HG03571 (cell line): ENCODE data around the gene PTGES2.
"Not testable (repeated sequence)": the region's sequence is repeated elsewhere in the genome, so short reads cannot be mapped to it uniquely, and the experiment has no call there.

Experiments
- ATAC-seq: cut with Tn5 transposase; IDR thresholded peaks from one replicate; pipeline ENCODE4 v1.9.1; 2021; ENCODE audit not compliant: unreplicated experiment

PTGES2 gene

DNA sequence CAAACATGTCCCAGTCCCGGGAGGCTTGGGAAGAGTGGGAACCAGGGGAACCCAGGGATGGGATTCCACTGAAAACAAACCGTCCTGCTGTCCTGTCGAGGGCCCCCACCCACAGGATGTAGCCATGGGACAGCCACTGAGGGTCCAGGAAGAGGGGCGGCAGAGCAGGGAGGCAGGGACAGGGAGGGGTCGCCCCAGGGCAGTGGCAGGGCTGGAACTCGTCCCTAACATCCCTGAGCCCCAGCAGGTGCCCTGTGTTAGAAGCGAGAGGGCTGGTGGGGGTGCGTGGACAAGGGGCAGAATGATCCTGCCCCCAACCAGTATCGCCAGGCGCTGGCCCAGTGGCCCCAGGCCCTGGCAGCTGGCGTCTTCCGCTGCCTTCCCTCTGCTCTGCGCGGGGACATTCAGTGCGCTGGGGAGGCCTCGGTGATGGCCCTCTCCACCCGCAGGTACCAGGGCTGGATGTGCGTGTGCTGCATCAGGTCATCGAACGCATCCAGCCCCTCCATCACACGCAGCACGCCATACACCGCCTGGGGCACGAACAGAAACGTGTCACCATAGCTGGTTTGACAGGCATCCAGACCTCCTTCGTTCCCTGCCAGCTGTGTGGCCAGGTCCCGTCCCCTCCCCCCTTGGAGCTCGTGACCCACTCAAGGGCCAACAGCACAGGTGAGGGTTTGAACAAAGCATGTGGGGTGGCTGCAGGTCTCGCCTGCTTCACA, 6.6 kb downstream of the PTGES2 start:
- no peak for ATAC-seq

DNA sequence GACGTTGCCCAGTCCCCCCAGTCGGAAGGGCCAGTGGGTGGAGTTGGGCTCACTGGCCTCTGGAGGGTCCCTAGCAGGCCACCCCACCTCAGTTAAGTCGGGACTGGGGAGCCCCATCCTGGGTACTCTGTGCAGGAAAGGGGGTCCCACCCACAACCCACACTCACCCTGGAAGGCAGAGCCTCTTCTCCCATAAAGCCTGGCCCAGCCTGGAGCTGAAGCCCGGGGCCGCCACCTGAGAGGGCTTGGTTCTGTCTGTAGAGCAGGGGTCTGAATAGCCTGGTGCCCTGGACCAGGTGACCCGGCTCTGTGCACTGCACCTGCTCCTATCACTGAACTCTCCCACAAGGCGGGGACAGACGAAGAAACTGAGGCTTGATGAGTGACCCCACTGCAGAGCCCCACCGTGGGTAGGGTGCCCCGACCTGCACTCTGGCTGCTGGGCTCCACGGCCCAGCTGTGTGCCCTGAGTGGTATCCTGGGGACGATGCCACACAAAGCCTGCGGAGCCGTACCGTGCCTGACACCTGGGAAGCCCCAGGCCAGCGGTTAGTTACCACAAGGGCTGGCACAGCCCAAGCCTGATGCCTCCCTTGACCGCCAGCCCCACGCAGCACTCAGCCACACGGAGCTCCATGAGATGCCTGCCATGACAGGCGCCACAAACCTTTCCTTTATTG, 7.3 kb downstream of the PTGES2 start:
- no peak for ATAC-seq

DNA sequence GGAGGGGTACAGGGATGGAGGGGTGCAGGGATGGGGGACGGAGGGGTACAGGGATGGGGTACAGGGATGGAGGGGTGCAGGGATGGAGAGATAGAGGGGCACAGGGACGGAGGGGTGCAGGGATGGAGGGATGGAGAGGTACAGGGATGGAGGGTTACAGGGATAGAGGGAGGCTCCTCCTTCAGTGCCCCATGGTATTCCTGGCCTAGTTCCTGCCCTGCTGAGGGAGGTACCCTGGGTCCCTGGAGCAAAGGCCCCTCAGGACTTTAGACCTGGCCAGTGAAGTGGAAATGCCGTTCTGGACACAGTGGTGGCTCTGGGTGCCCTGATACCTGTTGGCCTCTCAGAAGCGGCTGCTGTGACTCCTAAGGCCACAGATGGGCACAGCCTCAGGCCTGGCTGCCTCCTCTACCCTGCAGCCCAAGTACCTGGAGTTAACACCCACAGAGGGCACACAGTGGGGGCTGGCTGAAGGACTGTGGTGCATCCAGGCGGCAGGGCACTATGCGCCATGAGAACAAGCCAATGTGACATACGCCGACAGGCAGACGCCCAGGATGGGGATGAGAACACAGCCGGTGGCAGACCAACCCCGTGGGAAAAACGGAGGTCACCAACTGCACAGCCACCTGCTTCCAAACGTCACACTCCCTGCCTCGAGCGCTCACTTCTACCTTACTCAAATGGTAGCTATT, 8.4 kb downstream of the PTGES2 start:
- ATAC-seq, result no peak

DNA sequence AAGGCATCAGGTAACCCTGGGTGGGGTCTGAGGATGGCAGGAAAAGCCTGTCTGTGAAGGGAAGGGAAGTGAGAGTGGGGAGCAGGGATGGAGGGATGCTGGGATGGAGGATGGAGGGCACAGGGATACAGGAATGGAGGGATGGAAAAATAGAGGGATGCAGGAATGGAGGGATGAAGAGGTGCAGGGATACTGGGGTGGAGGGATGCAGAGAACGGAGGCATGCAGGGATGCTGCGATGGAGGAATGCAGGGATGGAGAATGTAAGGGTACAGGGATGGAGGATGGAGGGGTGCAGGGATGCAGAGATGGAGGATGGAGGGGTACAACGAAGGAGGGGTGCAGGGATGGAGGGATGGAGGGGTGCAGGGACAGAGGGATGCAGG, 9.1 kb downstream of the PTGES2 start:
- no peak for ATAC-seq

DNA sequence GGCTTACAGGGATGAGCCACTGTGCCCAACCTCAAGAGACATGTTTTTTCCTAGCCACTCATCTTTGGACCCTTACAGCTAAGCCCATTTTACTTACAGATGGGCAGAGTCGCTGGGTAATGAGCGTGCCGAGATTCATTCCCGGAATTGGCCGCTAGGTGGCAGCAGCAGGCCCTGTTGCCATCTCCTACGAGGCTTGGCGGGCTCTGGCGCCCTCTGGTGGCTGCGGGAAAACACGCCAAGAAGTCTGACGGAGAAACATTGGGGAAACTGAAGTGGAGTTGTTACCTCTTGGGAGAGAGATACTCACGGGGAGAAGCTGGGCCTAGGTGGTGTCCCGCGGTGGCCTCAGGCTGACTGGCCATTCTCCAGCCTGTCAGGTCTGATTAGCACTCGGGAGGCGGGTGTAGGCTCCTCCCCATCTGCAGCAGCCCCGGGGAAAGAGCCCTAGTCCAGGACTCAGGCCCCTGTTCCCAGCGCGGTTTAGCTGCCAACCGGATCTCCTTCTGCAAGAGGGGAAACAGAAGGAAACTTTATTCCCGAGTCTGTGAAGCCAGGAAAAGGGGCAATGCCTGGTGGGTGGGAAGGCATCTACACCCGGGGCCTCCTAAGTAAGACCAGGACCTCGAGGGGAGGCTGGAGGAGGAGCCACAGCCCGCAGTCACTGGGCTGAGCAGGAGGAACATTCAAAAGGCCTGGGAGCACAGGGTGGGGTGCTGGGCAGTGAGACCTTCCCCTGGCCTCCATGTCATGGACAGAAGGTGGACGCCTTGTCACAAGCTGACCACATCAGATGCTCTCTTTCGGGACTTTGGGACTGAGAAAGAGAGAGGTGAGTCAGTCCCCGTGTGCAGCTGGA, 9.7 kb downstream of the PTGES2 start:
- no peak for ATAC-seq

DNA sequence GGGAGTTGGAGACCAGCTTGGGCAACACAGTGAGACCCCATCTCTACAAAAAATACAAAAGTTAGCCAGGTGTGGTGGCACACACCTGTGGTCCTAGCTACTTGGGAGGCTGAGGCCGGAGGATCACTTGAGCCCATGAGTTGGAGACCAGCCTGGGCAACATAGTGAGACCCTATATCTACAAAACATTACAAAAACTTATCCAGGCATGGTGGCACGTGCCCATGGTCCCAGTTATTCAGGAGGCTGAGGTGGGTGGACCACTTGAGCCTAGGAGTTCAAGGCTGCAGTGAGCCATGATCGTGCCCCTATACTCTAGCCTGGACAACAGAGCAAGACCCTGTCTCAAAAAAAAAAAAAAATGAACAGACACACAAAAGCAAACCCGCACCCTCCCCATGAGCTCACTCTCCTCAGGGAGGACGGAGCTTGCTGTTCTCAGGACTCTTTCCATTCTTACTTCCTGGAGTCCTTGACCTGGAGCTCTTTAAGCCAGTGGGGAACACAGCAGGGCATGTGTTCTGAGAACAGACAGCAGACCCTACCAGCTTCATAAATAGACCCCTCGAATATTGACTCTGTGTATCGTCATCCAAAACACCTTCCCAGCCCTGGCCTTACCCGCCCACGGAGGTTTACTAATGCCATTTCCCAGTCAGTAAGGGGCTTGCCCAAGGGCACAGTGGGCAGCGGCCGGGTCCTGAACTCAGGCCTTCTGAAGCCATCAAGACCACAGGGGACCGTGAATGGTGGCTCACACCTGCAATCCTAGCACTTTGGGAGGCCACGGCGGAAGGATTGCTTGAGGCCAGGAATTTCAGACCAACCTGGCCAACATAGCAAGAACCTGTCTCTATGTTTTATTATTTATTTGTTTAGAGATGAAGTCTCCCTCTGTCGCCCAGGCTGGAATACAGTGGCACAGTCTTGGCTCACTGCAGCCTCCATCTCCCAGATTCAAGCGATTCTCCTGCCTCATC, 11.1 kb downstream of the PTGES2 start:
- ATAC-seq, result no peak

DNA sequence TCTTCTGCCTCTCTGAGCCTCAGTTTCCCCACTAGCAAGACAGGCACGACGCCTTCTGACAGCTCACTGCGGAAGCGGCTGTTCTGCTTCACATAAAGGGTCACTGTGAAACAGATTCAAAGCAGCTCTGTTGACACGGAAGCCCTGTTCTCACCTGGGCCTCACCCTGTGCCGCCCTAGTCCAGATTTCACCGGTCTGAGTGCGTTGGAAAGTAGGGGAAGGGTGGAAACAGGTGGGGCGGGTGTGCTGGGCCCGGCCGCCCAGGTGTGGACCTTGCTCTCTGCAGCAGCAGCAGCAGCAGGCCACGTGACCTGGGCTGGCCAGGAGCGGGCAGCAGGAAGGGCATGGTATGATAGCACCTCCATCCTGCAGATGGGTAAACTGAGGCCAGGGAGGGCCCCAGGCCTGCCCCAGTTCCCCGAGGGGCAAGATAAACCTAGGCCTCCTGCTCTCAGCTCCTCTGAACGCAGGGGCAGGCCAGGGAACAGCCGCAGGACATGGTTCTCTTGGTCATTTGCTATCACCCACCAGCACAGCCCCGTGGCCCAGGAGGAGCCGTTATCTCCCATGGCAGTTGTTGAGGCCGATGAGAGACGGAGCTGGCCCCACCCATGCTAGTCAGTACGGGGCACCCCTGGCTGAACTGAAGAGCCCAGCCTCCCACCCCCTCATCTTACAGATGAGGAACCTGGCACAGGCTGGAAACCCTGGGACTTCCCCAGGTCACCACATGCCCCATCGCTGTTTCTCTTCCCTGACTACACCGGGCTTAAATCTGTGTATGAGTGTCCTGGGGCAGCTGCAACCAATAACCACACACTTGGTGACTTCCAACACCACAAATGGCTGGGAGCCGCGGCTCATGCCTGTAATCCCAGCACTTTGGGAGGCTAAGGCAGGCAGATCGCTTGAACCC, 12.1 kb downstream of the PTGES2 start:
- no peak for ATAC-seq

DNA sequence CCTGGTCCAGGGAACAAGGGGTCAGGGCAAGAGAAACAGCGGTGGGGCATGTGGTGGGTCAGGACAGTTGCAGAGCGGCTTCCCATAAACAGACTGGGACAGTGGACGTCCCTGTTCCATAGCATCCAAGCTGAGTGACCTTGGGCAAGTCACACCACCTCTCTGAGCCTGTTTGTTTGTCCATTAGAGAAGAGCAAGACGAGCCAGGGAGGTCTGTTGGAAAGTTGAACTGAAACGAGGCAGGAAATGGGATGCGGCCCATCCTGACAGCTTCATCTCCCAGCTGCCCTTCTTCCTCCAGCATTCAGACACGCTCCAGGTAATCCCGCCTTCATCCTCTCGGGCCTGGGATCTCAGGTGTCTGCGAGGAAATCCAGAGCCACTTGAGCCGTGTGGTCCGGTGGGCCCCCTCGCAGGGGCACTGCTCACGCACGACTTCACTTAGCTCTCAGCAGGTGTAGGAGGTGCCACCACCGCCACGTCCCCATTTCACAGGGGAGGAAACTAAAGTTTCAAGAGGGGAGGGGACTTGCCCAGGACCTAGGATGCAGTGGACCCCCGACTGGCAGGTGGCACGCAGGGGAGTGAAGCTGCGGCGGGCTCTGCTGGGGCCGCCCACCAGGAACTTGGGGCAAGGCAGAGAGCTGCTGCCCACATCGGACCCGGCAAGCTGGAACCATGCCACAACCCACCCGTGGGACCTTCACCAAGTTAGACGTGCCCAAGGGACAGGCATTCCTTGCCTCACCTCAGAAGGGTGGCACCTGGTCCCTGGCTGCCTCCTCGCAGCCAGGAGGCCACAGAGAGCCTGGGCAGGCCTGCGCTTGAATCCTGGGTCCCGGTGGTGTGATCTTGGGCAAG, 13.0 kb downstream of the PTGES2 start:
- ATAC-seq, result no peak

DNA sequence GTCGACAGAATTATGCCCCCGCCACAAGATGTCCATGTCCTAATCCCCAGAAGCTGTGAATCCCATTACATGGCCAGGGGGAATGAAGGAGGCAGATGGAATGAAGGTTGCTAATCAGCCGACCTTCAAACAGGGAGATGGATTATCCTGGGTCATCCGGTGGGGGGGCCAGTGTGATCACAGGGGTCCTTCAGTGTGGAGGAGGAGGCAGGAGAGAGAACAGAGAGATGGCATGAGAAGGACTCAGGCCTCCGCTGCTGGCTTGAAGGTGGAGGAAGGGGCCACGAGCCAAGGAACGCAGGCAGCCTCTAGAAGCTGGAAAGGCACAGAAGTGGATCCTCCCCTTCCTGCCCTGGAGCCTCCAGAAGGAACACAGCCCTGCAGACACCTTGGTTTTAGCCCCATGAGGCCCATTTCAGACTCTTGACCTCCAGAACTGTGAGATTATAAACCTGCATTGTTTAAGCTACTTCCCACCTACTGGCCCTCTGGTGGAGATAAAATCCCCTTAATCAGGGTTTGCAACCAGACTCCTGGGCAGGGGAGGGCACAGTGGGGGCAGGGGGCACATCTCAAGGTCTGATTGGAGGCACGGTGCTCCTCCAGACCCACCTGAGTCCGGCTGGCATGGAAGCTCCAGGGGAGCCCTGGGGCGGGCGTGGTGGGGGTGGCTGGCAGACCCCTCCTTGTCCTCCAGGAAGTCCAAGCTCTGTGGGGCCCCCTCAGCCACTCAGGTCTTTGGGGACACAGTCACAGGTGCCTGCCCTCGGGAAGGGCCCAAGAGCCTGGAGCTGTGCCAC, 13.8 kb downstream of the PTGES2 start:
- no peak for ATAC-seq

DNA sequence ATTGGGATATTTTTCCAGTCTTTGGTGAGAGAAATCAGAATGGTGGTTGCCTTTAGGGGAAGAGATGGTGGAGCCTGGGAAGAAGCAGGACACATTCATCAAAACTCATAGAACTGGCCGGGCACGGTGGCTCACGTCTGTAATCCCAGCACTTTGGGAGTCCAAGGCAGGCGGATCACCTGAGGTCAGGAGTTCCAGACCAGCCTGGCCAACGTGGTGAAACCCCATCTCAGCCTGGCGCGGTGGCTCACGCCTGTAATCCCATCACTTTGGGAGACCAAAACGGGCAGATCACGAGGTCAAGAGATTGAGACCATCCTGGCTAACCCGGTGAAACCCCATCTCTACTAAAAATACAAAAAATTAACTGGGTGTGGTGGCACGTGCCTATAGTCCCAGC, 15.8 kb downstream of the PTGES2 start:
- ATAC-seq, result not testable (repeated sequence)

DNA sequence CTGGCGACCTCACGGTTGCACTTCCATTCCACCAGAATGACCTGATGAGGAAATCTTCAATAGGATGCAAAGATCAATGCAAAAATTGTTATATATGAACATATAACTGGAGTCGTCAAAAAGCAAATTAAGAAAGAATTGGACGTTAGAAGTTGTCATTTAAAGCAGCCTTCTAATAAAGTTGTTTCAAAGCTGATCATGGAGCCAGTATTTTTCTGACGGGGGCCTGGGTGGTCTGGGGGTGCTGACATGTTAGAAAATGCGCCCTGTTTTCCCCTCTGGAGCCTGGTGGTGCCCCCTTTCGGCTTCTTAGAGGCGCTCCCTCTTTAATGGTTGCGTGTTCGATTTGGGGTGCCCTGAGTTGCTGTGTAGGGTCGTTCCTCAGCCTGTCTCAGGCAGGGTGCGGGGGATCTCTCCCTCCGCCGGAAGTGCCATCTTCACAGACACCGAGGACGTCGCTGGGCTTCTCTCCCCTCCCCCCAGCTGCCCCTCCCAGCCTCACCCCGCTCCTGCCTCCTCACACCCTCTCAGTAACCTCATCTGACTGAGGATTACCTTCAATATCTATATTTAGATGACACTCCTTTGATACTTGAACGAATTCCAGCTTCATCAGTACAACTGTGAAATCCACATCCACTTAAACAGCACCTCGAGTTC, 18.3 kb downstream of the PTGES2 start:
- ATAC-seq, result no peak

DNA sequence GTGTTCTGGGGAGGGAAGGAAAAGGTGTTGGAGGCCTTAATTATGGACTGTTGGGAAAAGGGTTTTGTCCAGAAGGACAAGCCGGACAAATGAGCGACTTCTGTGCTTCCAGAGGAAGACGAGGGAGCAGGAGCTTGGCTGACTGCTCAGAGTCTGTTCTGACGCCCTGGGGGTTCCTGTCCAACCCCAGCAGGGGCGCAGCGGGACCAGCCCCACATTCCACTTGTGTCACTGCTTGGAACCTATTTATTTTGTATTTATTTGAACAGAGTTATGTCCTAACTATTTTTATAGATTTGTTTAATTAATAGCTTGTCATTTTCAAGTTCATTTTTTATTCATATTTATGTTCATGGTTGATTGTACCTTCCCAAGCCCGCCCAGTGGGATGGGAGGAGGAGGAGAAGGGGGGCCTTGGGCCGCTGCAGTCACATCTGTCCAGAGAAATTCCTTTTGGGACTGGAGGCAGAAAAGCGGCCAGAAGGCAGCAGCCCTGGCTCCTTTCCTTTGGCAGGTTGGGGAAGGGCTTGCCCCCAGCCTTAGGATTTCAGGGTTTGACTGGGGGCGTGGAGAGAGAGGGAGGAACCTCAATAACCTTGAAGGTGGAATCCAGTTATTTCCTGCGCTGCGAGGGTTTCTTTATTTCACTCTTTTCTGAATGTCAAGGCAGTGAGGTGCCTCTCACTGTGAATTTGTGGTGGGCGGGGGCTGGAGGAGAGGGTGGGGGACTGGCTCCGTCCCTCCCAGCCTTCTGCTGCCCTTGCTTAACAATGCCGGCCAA, 19.1 kb downstream of the PTGES2 start:
- no peak for ATAC-seq

DNA sequence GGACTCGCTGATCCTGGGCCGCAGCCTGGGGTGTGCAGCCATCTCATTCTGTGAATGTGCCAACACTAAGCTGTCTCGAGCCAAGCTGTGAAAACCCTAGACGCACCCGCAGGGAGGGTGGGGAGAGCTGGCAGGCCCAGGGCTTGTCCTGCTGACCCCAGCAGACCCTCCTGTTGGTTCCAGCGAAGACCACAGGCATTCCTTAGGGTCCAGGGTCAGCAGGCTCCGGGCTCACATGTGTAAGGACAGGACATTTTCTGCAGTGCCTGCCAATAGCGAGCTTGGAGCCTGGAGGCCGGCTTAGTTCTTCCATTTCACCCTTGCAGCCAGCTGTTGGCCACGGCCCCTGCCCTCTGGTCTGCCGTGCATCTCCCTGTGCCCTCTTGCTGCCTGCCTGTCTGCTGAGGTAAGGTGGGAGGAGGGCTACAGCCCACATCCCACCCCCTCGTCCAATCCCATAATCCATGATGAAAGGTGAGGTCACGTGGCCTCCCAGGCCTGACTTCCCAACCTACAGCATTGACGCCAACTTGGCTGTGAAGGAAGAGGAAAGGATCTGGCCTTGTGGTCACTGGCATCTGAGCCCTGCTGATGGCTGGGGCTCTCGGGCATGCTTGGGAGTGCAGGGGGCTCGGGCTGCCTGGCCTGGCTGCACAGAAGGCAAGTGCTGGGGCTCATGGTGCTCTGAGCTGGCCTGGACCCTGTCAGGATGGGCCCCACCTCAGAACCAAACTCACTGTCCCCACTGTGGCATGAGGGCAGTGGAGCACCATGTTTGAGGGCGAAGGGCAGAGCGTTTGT, 19.9 kb downstream of the PTGES2 start:
- ATAC-seq, result no peak

DNA sequence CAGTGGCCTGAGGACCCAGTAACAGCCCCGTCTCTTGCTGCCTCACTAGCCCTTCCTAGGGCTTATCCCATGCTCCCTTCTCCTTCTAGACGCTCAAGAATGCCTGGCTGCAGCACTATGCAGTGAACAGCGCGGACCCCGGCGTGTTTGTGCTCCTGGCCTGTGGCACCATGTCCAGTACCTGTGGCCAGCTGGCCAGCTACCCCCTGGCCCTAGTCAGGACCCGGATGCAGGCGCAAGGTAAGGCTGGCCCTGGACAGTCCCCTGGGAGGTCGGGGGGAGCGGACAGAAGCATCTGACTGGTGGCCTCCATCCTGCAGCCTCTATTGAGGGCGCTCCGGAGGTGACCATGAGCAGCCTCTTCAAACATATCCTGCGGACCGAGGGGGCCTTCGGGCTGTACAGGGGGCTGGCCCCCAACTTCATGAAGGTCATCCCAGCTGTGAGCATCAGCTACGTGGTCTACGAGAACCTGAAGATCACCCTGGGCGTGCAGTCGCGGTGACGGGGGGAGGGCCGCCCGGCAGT, 20.5 kb downstream of the PTGES2 start:
- ATAC-seq, result no peak
